Ascending aorta (tissue), 2 donors: ENCODE data around the gene TOM1L1. TPM values are rescaled to one million over a fixed set of nuclear protein-coding genes. Genes with fewer than 3 reads are reported as not detected.

Source experiments
- DNase-seq, 2 donors: peaks; one replicate each; pipeline ENCODE4 v3.0.0-alpha.2; 2019; ENCODE audit warnings: low spot score in 2 of 2
- H3K27ac ChIP-seq, 2 donors: fragments of 200-600 bp; sonication (generic); one replicate each; pipeline ENCODE4 v1.5.1; 2016 to 2017; ENCODE audit warnings: mild to moderate bottlenecking in 1 of 2
- H3K27me3 ChIP-seq: fragments of 200-600 bp; sonication (generic); one replicate; pipeline ENCODE4 v1.5.1; 2017
- H3K36me3 ChIP-seq, 2 donors: fragments of 200-600 bp; sonication (generic); one replicate each; pipeline ENCODE4 v1.5.1; 2016
- H3K4me1 ChIP-seq, 2 donors: fragments of 200-600 bp; sonication (generic); one replicate each; pipeline ENCODE4 v1.5.1; 2016 to 2017; ENCODE audit warnings: mild to moderate bottlenecking in 1 of 2
- H3K4me3 ChIP-seq, 2 donors: fragments of 200-600 bp; sonication (generic); one replicate each; pipeline ENCODE4 v1.5.1; 2016 to 2017; ENCODE audit warnings: mild to moderate bottlenecking in 1 of 2
- H3K9me3 ChIP-seq, 2 donors: fragments of 200-600 bp; sonication (generic); one replicate each; pipeline ENCODE4 v1.5.1; 2016
- CTCF ChIP-seq, 3 experiments: fragments of 200-600 bp in 2 of 3; fragments of 450-650 bp in 1 of 3; sonication (generic) in 2 of 3; IDR thresholded peaks; one replicate each; pipeline ENCODE4 v1.5.1; 2016 to 2019; ENCODE audit warnings: antibody characterized with exemption in 3 of 3, mild to moderate bottlenecking in 1 of 3, moderate library complexity in 1 of 3
- intact Hi-C: fragments of 100-400 bp; cut with DNase I; formaldehyde crosslinking; loops from one replicate; pipeline ENCODE4 v1.15.1; 2023
- total RNA-seq: library from RNA; depleted of rRNA; stranded (reverse); fragments of >200 nt; gene quantifications from one replicate; pipeline ENCODE4 v1.1.0, GENCODE V29; 2016

Gene TOM1L1, protein sequence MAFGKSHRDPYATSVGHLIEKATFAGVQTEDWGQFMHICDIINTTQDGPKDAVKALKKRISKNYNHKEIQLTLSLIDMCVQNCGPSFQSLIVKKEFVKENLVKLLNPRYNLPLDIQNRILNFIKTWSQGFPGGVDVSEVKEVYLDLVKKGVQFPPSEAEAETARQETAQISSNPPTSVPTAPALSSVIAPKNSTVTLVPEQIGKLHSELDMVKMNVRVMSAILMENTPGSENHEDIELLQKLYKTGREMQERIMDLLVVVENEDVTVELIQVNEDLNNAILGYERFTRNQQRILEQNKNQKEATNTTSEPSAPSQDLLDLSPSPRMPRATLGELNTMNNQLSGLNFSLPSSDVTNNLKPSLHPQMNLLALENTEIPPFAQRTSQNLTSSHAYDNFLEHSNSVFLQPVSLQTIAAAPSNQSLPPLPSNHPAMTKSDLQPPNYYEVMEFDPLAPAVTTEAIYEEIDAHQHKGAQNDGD
- 31.0 TPM for total RNA-seq

- intact Hi-C loops: loop anchor here (1.0 to 10.0 kb wide), 3 partner anchors 68 to 520 kb away; partner anchors contain the start of genes COX11, MMD and STXBP4
- H3K9me3 ChIP-seq: no peaks in the 10 kb centered on the region
- H3K4me3 ChIP-seq: peak within 1 kb of the TSS; percentile 68 to 69
- H3K27ac ChIP-seq: peak within 1 kb of the TSS in 1 of 2 donors; percentile 41
- peak in 1 of 3 experiments; percentile 6 for TF ChIP-seq CTCF (IDR thresholded peaks at IDR 0.05)
- peak; percentile 14 to 81 for DNase-seq
- no peaks in the 10 kb centered on the region for H3K4me1 ChIP-seq
- no peaks in the 10 kb centered on the region for H3K36me3 ChIP-seq
- no peaks in the 10 kb centered on the region for H3K27me3 ChIP-seq
Measured at GRCh38 chr17:54900457-54901229, at the start of gene TOM1L1. Gene TOM1L1 (plus strand): TSS chr17:54900852. CDS start chr17:54900866, 14 bp downstream.

- no peak for DNase-seq
- no peak for TF ChIP-seq CTCF (IDR thresholded peaks at IDR 0.05)
- H3K36me3 ChIP-seq: no peaks in the 10 kb centered on the region
- no peaks in the 10 kb centered on the region for H3K27me3 ChIP-seq
- H3K4me1 ChIP-seq: no peaks in the 10 kb centered on the region
- no peak overlapping the region for H3K27ac ChIP-seq
- intact Hi-C loops: no loop called here
- H3K4me3 ChIP-seq: no peak overlapping the region
- no peaks in the 10 kb centered on the region for H3K9me3 ChIP-seq
Measured at GRCh38 chr17:54859187-54859586, 41.5 kb upstream of the TOM1L1 start.

GRCh38 chr17:54860617-54861470 is 39.8 kb upstream of the TOM1L1 start:
- Histone ChIP-seq H3K36me3 (no peaks in the 10 kb centered on the region), H3K4me1 (no peaks in the 10 kb centered on the region), H3K9me3 (no peaks in the 10 kb centered on the region), H3K27ac (no peak overlapping the region), H3K4me3 (no peak overlapping the region), H3K27me3 (no peaks in the 10 kb centered on the region)
- intact Hi-C loops: no loop called here
- no peak for DNase-seq
- no peak for TF ChIP-seq CTCF (IDR thresholded peaks at IDR 0.05)

GRCh38 chr17:54861471-54861983 is 39.1 kb upstream of the TOM1L1 start:
- intact Hi-C loops: no loop called here
- H3K4me3 ChIP-seq: no peak overlapping the region
- H3K9me3 ChIP-seq: no peaks in the 10 kb centered on the region
- H3K27me3 ChIP-seq: no peaks in the 10 kb centered on the region
- no peak for TF ChIP-seq CTCF (IDR thresholded peaks at IDR 0.05)
- no peaks in the 10 kb centered on the region for H3K36me3 ChIP-seq
- DNase-seq: no peak
- H3K27ac ChIP-seq: no peak overlapping the region
- H3K4me1 ChIP-seq: no peaks in the 10 kb centered on the region

- no peaks in the 10 kb centered on the region for H3K27me3 ChIP-seq
- intact Hi-C loops: no loop called here
- no peaks in the 10 kb centered on the region for H3K4me1 ChIP-seq
- H3K36me3 ChIP-seq: no peaks in the 10 kb centered on the region
- H3K4me3 ChIP-seq: no peak overlapping the region
- DNase-seq: no peak
- no peaks in the 10 kb centered on the region for H3K9me3 ChIP-seq
- H3K27ac ChIP-seq: no peak overlapping the region
- TF ChIP-seq CTCF (IDR thresholded peaks at IDR 0.05): no peak
Measured at GRCh38 chr17:54863176-54863575, 37.5 kb upstream of the TOM1L1 start.
